ENCODE measurements around the gene RPRML.
A peak's percentile ranks its signal among the peaks of the same experiment; 100 is the strongest.
"Not testable (repeated sequence)": the region's sequence is repeated elsewhere in the genome, so short reads cannot be mapped to it uniquely, and the experiment has no call there.

Gene RPRML

GRCh38 chr17:46995841-46996571 lies 17.0 kb upstream of the RPRML start:
- no peak for TF ChIP-seq CTCF (IDR thresholded peaks at IDR 0.05; ENCODE audit: low read length, missing control alignments)
- H3K4me3 ChIP-seq (replicated peaks; ENCODE audit: low read depth, low read length): no peak overlapping the region

GRCh38 chr17:46994993-46995392 lies 15.9 kb upstream of the RPRML start:
- no peak for TF ChIP-seq CTCF (IDR thresholded peaks at IDR 0.05; ENCODE audit: low read length, missing control alignments)
- H3K4me3 ChIP-seq (replicated peaks; ENCODE audit: low read depth, low read length): no peak overlapping the region
- no peak for DNase-seq (ENCODE audit: low read depth)

More at GRCh38 chr17:46995841-46996571, 17.0 kb upstream of the RPRML start:
- peak; percentile 67 for DNase-seq (ENCODE audit: low read depth)

- no peak overlapping the region for H3K4me3 ChIP-seq (replicated peaks; ENCODE audit: low read depth, low read length)
- DNase-seq (ENCODE audit: low read depth): no peak
- TF ChIP-seq CTCF (IDR thresholded peaks at IDR 0.05; ENCODE audit: low read length, missing control alignments): no peak
Observed at GRCh38 chr17:46991617-46992016, 12.6 kb upstream of the RPRML start.

- no peak for TF ChIP-seq CTCF (IDR thresholded peaks at IDR 0.05; ENCODE audit: low read length, missing control alignments)
- H3K4me3 ChIP-seq (replicated peaks; ENCODE audit: low read depth, low read length): no peak overlapping the region
- no peak for DNase-seq (ENCODE audit: low read depth)
Observed at GRCh38 chr17:46989637-46990431, 10.8 kb upstream of the RPRML start.

GRCh38 chr17:46987927-46988326 lies 8.9 kb upstream of the RPRML start:
- not testable (repeated sequence) for H3K4me3 ChIP-seq (replicated peaks; ENCODE audit: low read depth, low read length); DNase-seq (ENCODE audit: low read depth)

GRCh38 chr17:46986366-46986765 lies 7.3 kb upstream of the RPRML start:
- H3K4me3 ChIP-seq (replicated peaks; ENCODE audit: low read depth, low read length): no peak overlapping the region
- DNase-seq (ENCODE audit: low read depth): no peak
- no peak for TF ChIP-seq CTCF (IDR thresholded peaks at IDR 0.05; ENCODE audit: low read length, missing control alignments)

- TF ChIP-seq CTCF (IDR thresholded peaks at IDR 0.05; ENCODE audit: low read length, missing control alignments): no peak
- no peak overlapping the region for H3K4me3 ChIP-seq (replicated peaks; ENCODE audit: low read depth, low read length)
- no peak for DNase-seq (ENCODE audit: low read depth)
Observed at GRCh38 chr17:46984892-46985291, 5.8 kb upstream of the RPRML start.
